ENCODE data around the gene ITPR1.
A peak's percentile ranks its signal among the peaks of the same experiment; 100 is the strongest.

ITPR1 gene

GRCh38 chr3:4852780-4853748 lies 359.9 kb downstream of the ITPR1 start:
- no peak for DNase-seq (ENCODE audit: low spot score)
- peak overlapping the region in 1 of 2 donors; percentile 13 for H3K27ac ChIP-seq
- H3K4me3 ChIP-seq: no peak overlapping the region
- TF ChIP-seq CTCF (IDR thresholded peaks at IDR 0.05): no peak

GRCh38 chr3:4853749-4854140 lies 360.6 kb downstream of the ITPR1 start:
- no peak for TF ChIP-seq CTCF (IDR thresholded peaks at IDR 0.05)
- Histone ChIP-seq H3K4me3 (no peak overlapping the region), H3K27ac (peak overlapping the region in 1 of 2 donors; percentile 13)
- DNase-seq (ENCODE audit: low spot score): no peak

DNA sequence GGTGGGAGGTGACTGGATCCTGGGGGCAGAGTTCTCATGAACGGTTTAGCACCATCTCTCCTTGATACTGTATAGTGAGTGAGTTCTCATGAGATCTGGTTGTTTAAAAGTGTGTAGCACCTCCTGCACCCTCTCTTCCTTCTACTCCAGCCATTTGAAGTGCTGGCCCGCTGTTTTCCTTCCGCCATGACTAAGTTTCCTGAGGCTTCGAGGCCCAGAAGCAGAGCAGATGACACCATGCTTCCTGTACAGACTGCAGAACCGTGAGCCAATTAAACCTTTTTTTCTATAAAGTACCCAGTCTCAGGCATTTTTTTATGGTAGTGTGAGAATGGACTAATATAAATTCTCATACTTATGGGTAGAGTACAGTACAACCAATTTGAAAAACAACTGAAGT lies 362.5 kb downstream of the ITPR1 start:
- DNase-seq (ENCODE audit: low spot score): no peak
- H3K27ac ChIP-seq: no peak overlapping the region
- H3K4me3 ChIP-seq: no peak overlapping the region
- no peak for TF ChIP-seq CTCF (IDR thresholded peaks at IDR 0.05)

DNA sequence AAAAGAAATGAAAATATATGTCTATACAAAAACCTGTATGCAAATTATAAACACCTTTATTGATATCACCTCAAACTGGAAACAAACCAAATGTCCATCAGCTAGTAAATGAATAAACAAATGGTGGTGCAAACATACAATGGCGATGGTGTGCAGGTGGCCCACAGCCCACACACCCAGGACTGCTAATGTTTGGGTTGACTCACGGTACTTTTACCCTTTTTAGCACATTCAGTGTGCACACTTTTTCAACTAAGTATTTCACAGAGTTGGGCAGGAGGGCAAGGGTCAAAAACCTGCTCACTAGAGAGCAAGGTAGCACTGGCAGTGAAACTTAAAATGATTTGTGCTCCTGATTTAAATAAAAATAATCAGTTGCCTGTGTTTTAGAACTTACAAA lies 363.0 kb downstream of the ITPR1 start:
- H3K27ac ChIP-seq: no peak overlapping the region
- no peak for DNase-seq (ENCODE audit: low spot score)

DNA sequence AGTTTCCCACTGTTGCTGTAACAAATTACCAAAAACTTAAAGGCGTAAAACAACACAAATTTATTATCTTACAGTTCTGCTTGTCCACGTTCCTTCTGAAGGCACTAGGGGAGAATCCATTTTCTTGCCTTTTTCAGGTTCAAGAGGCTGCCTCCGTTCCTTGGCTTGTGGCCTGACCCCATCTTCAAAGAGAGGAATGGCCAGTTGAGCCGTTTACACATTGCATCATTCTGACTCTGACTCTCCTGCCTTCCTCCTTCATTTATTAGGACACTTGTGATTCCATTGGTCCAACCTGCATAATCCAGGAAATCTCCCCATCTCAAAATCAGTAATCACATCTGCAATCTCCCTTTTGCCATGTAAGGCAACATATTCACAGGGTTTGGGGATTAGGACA lies 363.4 kb downstream of the ITPR1 start:
- no peak for TF ChIP-seq CTCF (IDR thresholded peaks at IDR 0.05)
- Histone ChIP-seq H3K27ac (no peak overlapping the region), H3K4me3 (no peak overlapping the region)
- DNase-seq (ENCODE audit: low spot score): no peak

More for the DNA sequence above, 363.0 kb downstream of the ITPR1 start:
- no peak for TF ChIP-seq CTCF (IDR thresholded peaks at IDR 0.05)
- H3K4me3 ChIP-seq: no peak overlapping the region

- no peak overlapping the region for H3K4me3 ChIP-seq
- no peak for DNase-seq (ENCODE audit: low spot score)
- no peak for TF ChIP-seq CTCF (IDR thresholded peaks at IDR 0.05)
- H3K27ac ChIP-seq: no peak overlapping the region
Observed at GRCh38 chr3:4856986-4857385, 363.8 kb downstream of the ITPR1 start.

- H3K4me3 ChIP-seq: no peak overlapping the region
- no peak overlapping the region for H3K27ac ChIP-seq
- no peak for DNase-seq (ENCODE audit: low spot score)
- TF ChIP-seq CTCF (IDR thresholded peaks at IDR 0.05): no peak
Observed at GRCh38 chr3:4859788-4860187, 366.6 kb downstream of the ITPR1 start.
